Calu3 (cell line): ENCODE measurements around the gene NUDT17. TPM values are rescaled to one million over a fixed set of nuclear protein-coding genes. Genes with fewer than 3 reads are reported as not detected.
"Not testable (repeated sequence)": the region's sequence is repeated elsewhere in the genome, so short reads cannot be mapped to it uniquely, and the experiment has no call there.

Experiments used
- BruUV-seq: library from RNA; stranded (reverse); fragments of 400-500 nt; replicated peaks from 2 replicates; lab custom pipeline; 2021; lab: Mats Ljungman, UMichigan
- CTCF ChIA-PET: fragments of 300-600 bp; sonication (Branson Sonifier 250); formaldehyde crosslinking; loops from one replicate; lab custom pipeline; 2022; ENCODE audit warnings: antibody characterized with exemption; lab: Charles Lee
- DNase-seq: peaks from one replicate; pipeline ENCODE4 v3.0.0; 2022
- H3K27ac Mint-ChIP-seq: one replicate; pipeline ENCODE4 v1.8.0; 2022; ENCODE audit warnings: mixed read lengths; ENCODE audit not compliant: unreplicated experiment
- H3K27me3 Mint-ChIP-seq: one replicate; pipeline ENCODE4 v1.8.0; 2022; ENCODE audit warnings: mixed read lengths; ENCODE audit not compliant: unreplicated experiment
- H3K36me3 Mint-ChIP-seq: one replicate; pipeline ENCODE4 v1.8.0; 2022; ENCODE audit warnings: mild to moderate bottlenecking, moderate library complexity, mixed read lengths; ENCODE audit not compliant: insufficient read depth, unreplicated experiment
- H3K4me1 Mint-ChIP-seq: one replicate; pipeline ENCODE4 v1.8.0; 2022; ENCODE audit warnings: mild to moderate bottlenecking, low read depth, mixed read lengths; ENCODE audit not compliant: unreplicated experiment
- H3K4me3 Mint-ChIP-seq: one replicate; pipeline ENCODE4 v1.8.0; 2022; ENCODE audit warnings: mild to moderate bottlenecking, low read depth, moderate library complexity, mixed read lengths; ENCODE audit not compliant: unreplicated experiment
- H3K9me3 Mint-ChIP-seq: one replicate; pipeline ENCODE4 v1.8.0; 2022; ENCODE audit warnings: low read depth, mixed read lengths; ENCODE audit not compliant: unreplicated experiment
- intact Hi-C: fragments of 100-400 bp; cut with micrococcal nuclease; formaldehyde crosslinking; loops from one replicate; pipeline ENCODE4 v1.10.0; 2022; ENCODE audit not compliant: unreplicated experiment
- total RNA-seq: library from RNA; stranded (reverse); gene quantifications from 2 replicates; pipeline ENCODE4 v1.2.3, GENCODE V29; 2022
- TF ChIP-seq, protein P1 (sequence below): fragments of 200-600 bp; IDR thresholded peaks from one replicate; pipeline ENCODE4 v1.8.0; 2022; ENCODE audit warnings: antibody characterized with exemption; ENCODE audit not compliant: unreplicated experiment

The NUDT17 gene
- total RNA-seq, 1 experiment from 2014 or later = 2.8 TPM

DNA sequence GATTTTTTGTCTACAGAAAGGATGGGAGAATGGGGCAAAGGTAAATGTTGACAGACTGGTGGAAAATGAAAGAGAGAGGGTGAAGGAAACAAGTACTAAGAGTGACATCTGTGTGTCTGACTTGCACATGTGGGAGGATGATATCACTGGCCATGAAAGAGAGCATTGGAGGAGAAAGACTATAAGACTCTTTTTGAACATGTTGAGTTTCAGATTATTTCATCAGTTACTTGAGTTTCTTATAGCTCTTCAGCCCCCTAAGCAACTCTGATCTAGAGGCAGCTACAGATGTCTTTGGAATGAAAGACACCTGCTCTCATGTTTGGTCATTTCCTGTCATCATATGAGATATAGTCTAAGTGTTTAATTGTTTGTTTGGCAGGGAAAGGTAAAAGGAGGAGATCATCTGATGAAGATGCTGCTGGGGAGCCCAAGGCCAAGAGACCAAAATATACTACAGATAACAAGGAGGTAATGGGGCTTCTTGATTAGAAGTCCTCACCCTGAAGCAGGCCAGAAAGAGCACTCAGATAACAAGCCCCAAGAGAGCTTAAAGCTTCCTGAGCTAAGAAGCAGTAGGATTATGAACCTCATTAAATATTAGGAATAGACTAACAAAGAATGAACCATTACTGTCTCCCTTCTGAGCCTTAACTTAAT is 16.9 kb upstream of the NUDT17 start:
- intact Hi-C loops = loop anchor here (10.0 kb wide), 1 partner anchor 94 kb away; no protein-coding TSS in a partner anchor
- Mint-ChIP-seq H3K36me3 (peaks cover 40% of the 10 kb centered on the region), H3K4me1 (no peaks in the 10 kb centered on the region), H3K27me3 (no peaks in the 10 kb centered on the region), H3K4me3 (no peak overlapping the region), H3K27ac (no peak overlapping the region), H3K9me3 (no peaks in the 10 kb centered on the region)
- no peak for DNase-seq
- CTCF ChIA-PET = no interaction called here
- BruUV-seq = no TSS peak
- TF ChIP-seq, protein P1, sequence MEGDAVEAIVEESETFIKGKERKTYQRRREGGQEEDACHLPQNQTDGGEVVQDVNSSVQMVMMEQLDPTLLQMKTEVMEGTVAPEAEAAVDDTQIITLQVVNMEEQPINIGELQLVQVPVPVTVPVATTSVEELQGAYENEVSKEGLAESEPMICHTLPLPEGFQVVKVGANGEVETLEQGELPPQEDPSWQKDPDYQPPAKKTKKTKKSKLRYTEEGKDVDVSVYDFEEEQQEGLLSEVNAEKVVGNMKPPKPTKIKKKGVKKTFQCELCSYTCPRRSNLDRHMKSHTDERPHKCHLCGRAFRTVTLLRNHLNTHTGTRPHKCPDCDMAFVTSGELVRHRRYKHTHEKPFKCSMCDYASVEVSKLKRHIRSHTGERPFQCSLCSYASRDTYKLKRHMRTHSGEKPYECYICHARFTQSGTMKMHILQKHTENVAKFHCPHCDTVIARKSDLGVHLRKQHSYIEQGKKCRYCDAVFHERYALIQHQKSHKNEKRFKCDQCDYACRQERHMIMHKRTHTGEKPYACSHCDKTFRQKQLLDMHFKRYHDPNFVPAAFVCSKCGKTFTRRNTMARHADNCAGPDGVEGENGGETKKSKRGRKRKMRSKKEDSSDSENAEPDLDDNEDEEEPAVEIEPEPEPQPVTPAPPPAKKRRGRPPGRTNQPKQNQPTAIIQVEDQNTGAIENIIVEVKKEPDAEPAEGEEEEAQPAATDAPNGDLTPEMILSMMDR = no peak

DNA sequence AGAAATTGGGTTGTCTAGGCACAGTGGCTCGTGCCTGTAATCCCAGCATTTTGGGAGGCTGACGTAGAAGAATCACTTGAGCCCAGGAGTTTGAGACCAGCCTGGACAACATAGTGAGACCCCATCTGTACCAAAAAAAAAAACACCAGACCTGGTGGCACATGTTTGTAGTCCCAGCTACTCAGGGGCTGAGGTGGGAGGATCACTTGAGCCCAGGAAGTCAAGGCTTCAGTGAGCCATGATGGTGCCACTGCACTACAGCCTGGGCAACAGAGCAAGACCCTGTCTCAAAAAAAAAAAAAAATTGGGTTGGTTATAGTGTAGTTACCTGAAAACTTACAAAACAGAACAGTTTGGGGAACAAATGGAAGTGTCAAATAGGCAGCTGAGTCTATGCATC is 14.6 kb upstream of the NUDT17 start:
- H3K4me3 Mint-ChIP-seq, H3K27ac Mint-ChIP-seq, H3K4me1 Mint-ChIP-seq, H3K27me3 Mint-ChIP-seq, intact Hi-C loops, DNase-seq, BruUV-seq, CTCF ChIA-PET, H3K9me3 Mint-ChIP-seq: not testable (repeated sequence)
- peaks cover 31% of the 10 kb centered on the region for H3K36me3 Mint-ChIP-seq

DNA sequence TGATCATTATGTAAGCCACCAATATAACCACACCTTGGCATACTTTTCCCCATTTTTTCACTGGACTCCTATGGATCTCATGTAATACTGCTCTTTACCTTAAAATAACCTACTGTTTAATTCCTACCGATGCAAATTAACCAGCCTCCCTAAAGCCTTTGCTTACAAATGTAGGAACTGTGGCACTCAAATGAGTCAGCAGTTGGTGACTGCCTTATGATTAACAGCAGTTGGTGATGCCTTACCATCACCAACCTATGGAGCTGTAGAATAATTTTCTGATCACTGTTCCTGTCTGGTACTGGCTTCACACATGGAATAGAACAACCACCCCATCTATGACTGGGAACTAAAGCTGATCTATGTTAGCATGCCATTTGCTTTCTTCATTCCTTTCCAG is 7.8 kb upstream of the NUDT17 start:
- Mint-ChIP-seq H3K27me3 (no peaks in the 10 kb centered on the region), H3K36me3 (peaks cover 38% of the 10 kb centered on the region), H3K27ac (no peak overlapping the region), H3K4me1 (no peaks in the 10 kb centered on the region), H3K9me3 (no peaks in the 10 kb centered on the region), H3K4me3 (no peak overlapping the region)
- DNase-seq = no peak
- TF ChIP-seq, protein P1 = no peak
- intact Hi-C loops = no loop called here
- no TSS peak for BruUV-seq
- CTCF ChIA-PET = no interaction called here

DNA sequence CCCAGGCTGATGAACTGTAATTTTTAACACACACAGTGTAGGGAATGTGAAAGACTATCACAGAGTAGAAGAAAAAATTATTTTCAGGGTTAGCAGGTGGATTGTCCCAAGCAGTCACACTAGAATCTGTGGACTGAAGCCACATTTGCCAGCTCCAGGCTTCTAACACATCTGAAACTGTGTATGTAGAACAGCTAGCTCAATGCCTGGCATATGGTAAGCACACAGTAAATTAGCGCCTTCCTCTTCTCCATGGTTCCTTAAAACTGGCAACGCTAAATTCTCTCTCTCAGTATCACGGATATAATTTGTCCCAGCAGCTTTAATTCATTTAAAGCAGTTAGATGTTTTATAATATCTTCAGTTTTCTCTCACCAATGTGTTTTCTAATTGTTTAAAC is 2.4 kb upstream of the NUDT17 start:
- Mint-ChIP-seq H3K4me1 (no peaks in the 10 kb centered on the region), H3K4me3 (no peak overlapping the region), H3K27ac (no peak overlapping the region), H3K27me3 (no peaks in the 10 kb centered on the region), H3K36me3 (peaks cover 21% of the 10 kb centered on the region), H3K9me3 (no peaks in the 10 kb centered on the region)
- CTCF ChIA-PET = no interaction called here
- intact Hi-C loops = no loop called here
- DNase-seq = no peak
- BruUV-seq = no TSS peak
- TF ChIP-seq, protein P1 = no peak

- H3K36me3 Mint-ChIP-seq = peaks cover 9% of the 10 kb centered on the region
- H3K4me1 Mint-ChIP-seq = peaks cover 8% of the 10 kb centered on the region
- TF ChIP-seq, protein P1 = no peak
- no peaks in the 10 kb centered on the region for H3K9me3 Mint-ChIP-seq
- no peak overlapping the region for H3K27ac Mint-ChIP-seq
- CTCF ChIA-PET = interaction anchor here (0.6 to 3.2 kb wide), 26 partner anchors 14 to 206 kb away, joined by 3 to 51 read pairs (median 4); partner anchors contain the start of genes ANKRD34A, ANKRD35, HJV and ITGA10
- DNase-seq = no peak
- no peaks in the 10 kb centered on the region for H3K27me3 Mint-ChIP-seq
- intact Hi-C loops = loop anchor here (1.0 to 2.0 kb wide), 2 partner anchors 66 to 165 kb away; partner anchors contain the start of gene ITGA10
- no TSS peak for BruUV-seq
- no peak overlapping the region for H3K4me3 Mint-ChIP-seq
Measured at GRCh38 chr1:145845144-145845513, 301 bp upstream of the NUDT17 start.
